ENCODE results near the gene SEC16A.

DNA sequence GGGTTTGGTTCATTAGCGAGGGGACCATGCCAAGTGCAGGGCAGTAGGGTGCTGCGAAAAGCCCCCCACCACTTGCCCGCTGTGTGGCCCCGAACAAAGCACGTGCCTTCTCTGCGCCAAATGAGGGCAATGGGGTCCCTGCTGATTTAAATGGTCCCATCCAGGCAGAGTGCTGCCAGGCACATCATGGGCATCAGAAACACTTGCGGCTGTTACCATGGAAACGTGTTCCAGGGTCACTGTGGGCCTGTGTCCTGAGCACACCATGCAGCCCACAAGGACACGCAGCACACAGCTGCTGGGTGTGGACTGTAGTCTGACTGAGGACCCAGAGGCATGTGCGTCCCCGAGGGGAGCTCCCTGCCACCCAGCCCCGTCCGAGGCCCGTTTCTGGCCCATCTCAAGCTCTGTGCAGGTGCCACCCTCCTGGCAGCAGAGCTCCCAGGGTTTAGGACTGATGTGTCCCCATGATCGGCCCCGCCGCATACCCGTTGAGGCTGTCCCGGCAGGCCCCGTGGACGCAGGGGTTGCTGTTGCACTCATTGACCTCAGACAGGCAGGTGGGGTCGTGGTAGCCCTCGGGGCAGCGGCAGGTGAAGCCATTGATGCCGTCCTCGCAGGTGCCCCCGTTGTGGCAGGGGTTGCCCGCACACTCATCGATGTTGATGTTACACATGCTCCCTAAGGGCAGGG, 31.3 kb upstream of the SEC16A start:
- no peak for TF ChIP-seq EP300 (IDR thresholded peaks at IDR 0.05)
- TF ChIP-seq, protein P1, sequence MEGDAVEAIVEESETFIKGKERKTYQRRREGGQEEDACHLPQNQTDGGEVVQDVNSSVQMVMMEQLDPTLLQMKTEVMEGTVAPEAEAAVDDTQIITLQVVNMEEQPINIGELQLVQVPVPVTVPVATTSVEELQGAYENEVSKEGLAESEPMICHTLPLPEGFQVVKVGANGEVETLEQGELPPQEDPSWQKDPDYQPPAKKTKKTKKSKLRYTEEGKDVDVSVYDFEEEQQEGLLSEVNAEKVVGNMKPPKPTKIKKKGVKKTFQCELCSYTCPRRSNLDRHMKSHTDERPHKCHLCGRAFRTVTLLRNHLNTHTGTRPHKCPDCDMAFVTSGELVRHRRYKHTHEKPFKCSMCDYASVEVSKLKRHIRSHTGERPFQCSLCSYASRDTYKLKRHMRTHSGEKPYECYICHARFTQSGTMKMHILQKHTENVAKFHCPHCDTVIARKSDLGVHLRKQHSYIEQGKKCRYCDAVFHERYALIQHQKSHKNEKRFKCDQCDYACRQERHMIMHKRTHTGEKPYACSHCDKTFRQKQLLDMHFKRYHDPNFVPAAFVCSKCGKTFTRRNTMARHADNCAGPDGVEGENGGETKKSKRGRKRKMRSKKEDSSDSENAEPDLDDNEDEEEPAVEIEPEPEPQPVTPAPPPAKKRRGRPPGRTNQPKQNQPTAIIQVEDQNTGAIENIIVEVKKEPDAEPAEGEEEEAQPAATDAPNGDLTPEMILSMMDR (IDR thresholded peaks at IDR 0.05) = no peak
- TF ChIP-seq POLR2A (IDR thresholded peaks at IDR 0.05) = no peak

Measured in suprapubic skin (tissue), 3 donors.